Tibial nerve (tissue), 3 donors: ENCODE results near the gene FBXL19.

ENCODE experiments used
- POLR2A ChIP-seq, 2 donors: fragments of 450-650 bp; IDR thresholded peaks; one replicate each; pipeline ENCODE4 v1.6.1; 2017; ENCODE audit warnings: antibody characterized with exemption in 2 of 2, mild to moderate bottlenecking in 2 of 2, moderate library complexity in 2 of 2
- TF ChIP-seq, protein P1 (sequence below), 5 experiments: fragments of 200-600 bp in 3 of 5; fragments of 450-650 bp in 2 of 5; sonication (generic) in 3 of 5; IDR thresholded peaks; one replicate each; pipeline ENCODE4 v1.5.1; 2016 to 2019; ENCODE audit warnings: antibody characterized with exemption in 5 of 5, mild to moderate bottlenecking in 3 of 5, moderate library complexity in 2 of 5

- TF ChIP-seq, protein P1, sequence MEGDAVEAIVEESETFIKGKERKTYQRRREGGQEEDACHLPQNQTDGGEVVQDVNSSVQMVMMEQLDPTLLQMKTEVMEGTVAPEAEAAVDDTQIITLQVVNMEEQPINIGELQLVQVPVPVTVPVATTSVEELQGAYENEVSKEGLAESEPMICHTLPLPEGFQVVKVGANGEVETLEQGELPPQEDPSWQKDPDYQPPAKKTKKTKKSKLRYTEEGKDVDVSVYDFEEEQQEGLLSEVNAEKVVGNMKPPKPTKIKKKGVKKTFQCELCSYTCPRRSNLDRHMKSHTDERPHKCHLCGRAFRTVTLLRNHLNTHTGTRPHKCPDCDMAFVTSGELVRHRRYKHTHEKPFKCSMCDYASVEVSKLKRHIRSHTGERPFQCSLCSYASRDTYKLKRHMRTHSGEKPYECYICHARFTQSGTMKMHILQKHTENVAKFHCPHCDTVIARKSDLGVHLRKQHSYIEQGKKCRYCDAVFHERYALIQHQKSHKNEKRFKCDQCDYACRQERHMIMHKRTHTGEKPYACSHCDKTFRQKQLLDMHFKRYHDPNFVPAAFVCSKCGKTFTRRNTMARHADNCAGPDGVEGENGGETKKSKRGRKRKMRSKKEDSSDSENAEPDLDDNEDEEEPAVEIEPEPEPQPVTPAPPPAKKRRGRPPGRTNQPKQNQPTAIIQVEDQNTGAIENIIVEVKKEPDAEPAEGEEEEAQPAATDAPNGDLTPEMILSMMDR (IDR thresholded peaks at IDR 0.05): no peak
- no peak for TF ChIP-seq POLR2A (IDR thresholded peaks at IDR 0.05)
Observed at GRCh38 chr16:30907064-30907463, 16.3 kb upstream of the FBXL19 start.
